Uterus (tissue), 4 donors: ENCODE data around the gene ARF6. TPM values are rescaled to one million over a fixed set of nuclear protein-coding genes. Genes with fewer than 3 reads are reported as not detected.
"Not testable (repeated sequence)": the region's sequence is repeated elsewhere in the genome, so short reads cannot be mapped to it uniquely, and the experiment has no call there.

Source experiments
- DNase-seq, 2 donors: peaks; one replicate each; pipeline ENCODE4 v3.0.0-alpha.2; 2019 to 2020
- H3K27ac ChIP-seq, 2 donors: fragments of 200-600 bp; sonication (generic); 1 replicate in 1 of 2; 2 replicates in 1 of 2; pipeline ENCODE4 v1.5.1; 2016 to 2018
- H3K27me3 ChIP-seq, 2 donors: fragments of 200-600 bp; sonication (generic); one replicate each; pipeline ENCODE4 v1.5.1; 2018 to 2019; ENCODE audit warnings: control low read depth in 1 of 2
- H3K36me3 ChIP-seq, 2 donors: fragments of 200-600 bp; sonication (generic); one replicate each; pipeline ENCODE4 v1.5.1; 2019; ENCODE audit warnings: control low read depth in 1 of 2
- H3K4me1 ChIP-seq, 2 donors: fragments of 200-600 bp; sonication (generic); one replicate each; pipeline ENCODE4 v1.5.1; 2018 to 2019; ENCODE audit warnings: control low read depth in 1 of 2
- H3K4me3 ChIP-seq, 2 donors: fragments of 200-600 bp; sonication (generic); 1 replicate in 1 of 2; 2 replicates in 1 of 2; pipeline ENCODE4 v1.5.1; 2018 to 2019; ENCODE audit warnings: mild to moderate bottlenecking in 1 of 2
- H3K9me3 ChIP-seq, 2 donors: fragments of 200-600 bp; sonication (generic); one replicate each; pipeline ENCODE4 v1.5.1; 2019; ENCODE audit warnings: control low read depth in 1 of 2
- POLR2A ChIP-seq, 2 donors: fragments of 450-650 bp; IDR thresholded peaks; one replicate each; pipeline ENCODE4 v1.6.1; 2016; ENCODE audit warnings: antibody characterized with exemption in 2 of 2, mild to moderate bottlenecking in 1 of 2, moderate library complexity in 1 of 2
- intact Hi-C: fragments of 100-400 bp; cut with DNase I; formaldehyde crosslinking; loops from one replicate; pipeline ENCODE4 v1.15.1; 2023; ENCODE audit warnings: low total_unique reads
- total RNA-seq, 4 donors: library from RNA; depleted of rRNA in 3 of 4; stranded (reverse); fragments of >200 nt in 3 of 4; gene quantifications; one replicate each; pipeline versions ENCODE4 v1.1.0 to v1.2.4, GENCODE V29; 2014 to 2023
- TF ChIP-seq, protein P1 (sequence below), 4 experiments: fragments of 200-600 bp in 2 of 4; fragments of 450-650 bp in 2 of 4; sonication (generic) in 2 of 4; IDR thresholded peaks; one replicate each; pipeline ENCODE4 v1.5.1; 2016 to 2019; ENCODE audit warnings: antibody characterized with exemption in 4 of 4, mild to moderate bottlenecking in 2 of 4, moderate library complexity in 1 of 4
- donor health status: DM: yes; HTN: yes; CAD: no.

Gene ARF6
- total RNA-seq, 4 donors from 2014 or later = 21.3 to 70.8 (median 36.1) TPM

DNA sequence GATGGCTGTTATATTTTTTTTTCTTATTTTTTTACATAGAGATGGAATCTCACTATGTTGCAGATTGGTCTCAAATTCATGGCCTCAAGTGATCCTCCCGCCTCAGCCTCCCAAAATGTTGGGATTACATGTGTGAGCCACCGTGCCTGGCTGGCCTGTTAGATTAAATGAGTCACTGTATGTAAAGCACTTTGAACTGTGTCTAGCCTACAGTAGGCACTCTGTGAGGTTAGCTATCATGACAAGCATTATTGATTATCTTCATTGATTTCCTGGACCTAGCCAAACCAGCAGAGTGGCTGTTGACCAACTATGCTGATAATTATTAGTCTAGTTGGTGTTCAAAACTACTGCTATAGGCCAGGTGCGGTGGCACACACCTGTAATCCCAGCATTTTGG is 42.6 kb downstream of the ARF6 start:
- DNase-seq = no peak
- Histone ChIP-seq H3K27me3 (no peaks in the 10 kb centered on the region), H3K9me3 (no peaks in the 10 kb centered on the region), H3K4me3 (no peak overlapping the region), H3K4me1 (no peaks in the 10 kb centered on the region), H3K36me3 (no peaks in the 10 kb centered on the region), H3K27ac (no peak overlapping the region)
- intact Hi-C loops = no loop called here
- TF ChIP-seq, protein P1, sequence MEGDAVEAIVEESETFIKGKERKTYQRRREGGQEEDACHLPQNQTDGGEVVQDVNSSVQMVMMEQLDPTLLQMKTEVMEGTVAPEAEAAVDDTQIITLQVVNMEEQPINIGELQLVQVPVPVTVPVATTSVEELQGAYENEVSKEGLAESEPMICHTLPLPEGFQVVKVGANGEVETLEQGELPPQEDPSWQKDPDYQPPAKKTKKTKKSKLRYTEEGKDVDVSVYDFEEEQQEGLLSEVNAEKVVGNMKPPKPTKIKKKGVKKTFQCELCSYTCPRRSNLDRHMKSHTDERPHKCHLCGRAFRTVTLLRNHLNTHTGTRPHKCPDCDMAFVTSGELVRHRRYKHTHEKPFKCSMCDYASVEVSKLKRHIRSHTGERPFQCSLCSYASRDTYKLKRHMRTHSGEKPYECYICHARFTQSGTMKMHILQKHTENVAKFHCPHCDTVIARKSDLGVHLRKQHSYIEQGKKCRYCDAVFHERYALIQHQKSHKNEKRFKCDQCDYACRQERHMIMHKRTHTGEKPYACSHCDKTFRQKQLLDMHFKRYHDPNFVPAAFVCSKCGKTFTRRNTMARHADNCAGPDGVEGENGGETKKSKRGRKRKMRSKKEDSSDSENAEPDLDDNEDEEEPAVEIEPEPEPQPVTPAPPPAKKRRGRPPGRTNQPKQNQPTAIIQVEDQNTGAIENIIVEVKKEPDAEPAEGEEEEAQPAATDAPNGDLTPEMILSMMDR (IDR thresholded peaks at IDR 0.05) = no peak
- no peak for TF ChIP-seq POLR2A (IDR thresholded peaks at IDR 0.05)

- H3K9me3 ChIP-seq, H3K4me1 ChIP-seq, intact Hi-C loops, H3K36me3 ChIP-seq, H3K4me3 ChIP-seq, H3K27ac ChIP-seq, DNase-seq, H3K27me3 ChIP-seq: not testable (repeated sequence)
Observed at GRCh38 chr14:49936246-49936645, 43.4 kb downstream of the ARF6 start.

- DNase-seq, intact Hi-C loops, H3K4me1 ChIP-seq, H3K27ac ChIP-seq, H3K4me3 ChIP-seq, H3K27me3 ChIP-seq, H3K9me3 ChIP-seq, H3K36me3 ChIP-seq: not testable (repeated sequence)
Observed at GRCh38 chr14:49936882-49937281, 44.0 kb downstream of the ARF6 start.

DNA sequence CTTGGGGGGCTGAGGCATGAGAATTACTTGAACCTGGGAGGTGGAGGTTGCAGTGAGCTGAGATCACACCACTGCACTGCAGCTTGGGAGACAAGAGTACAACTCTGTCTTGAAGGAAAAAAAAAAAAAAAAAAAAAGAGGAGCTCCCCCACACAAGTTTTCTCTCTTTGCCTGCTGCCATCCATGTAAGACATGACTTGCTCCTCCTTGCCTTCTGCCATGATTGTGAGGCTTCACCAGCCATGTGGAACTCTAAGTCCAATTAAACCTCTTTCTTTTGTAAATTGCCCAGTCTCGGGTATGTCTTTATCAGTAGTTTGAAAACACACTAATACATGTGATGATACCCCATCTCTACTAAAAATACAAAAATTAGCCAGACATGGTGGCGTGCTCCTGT is 46.3 kb downstream of the ARF6 start:
- H3K27me3 ChIP-seq, intact Hi-C loops, H3K9me3 ChIP-seq, H3K4me1 ChIP-seq, H3K27ac ChIP-seq, H3K4me3 ChIP-seq, H3K36me3 ChIP-seq, DNase-seq: not testable (repeated sequence)

DNA sequence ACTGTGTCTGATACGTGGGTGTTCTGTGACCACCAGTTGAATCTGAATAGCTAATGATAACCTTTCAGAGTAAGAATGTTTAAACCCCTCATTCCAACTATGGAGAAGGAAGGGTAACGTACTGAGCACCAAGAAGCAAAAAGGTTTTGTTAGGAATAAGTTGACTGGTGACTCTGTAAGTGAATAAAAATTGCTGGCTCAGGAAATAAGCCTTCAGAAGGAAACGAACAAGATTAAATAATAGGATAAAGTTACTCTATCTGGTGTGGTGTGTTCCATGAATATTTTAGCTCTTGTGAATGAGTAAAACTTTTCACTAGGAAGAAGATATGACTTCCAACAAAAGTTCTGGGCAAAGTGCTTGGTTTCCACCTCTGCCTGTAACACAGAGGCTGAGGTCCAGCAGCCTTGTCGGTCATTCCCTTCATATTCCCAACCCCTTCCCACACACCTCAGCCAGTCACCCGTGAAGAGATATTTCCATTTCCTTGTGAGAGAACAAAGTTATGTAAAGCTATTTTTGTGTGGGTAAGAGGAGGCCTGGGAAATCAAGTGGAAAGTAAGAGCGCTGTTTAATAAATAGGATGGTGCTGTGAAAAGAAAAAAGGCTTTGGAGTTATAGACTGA is 47.1 kb downstream of the ARF6 start:
- Histone ChIP-seq H3K4me1 (no peaks in the 10 kb centered on the region), H3K27ac (no peak overlapping the region), H3K9me3 (no peaks in the 10 kb centered on the region), H3K36me3 (no peaks in the 10 kb centered on the region), H3K27me3 (no peaks in the 10 kb centered on the region), H3K4me3 (no peak overlapping the region)
- no peak for TF ChIP-seq POLR2A (IDR thresholded peaks at IDR 0.05)
- TF ChIP-seq, protein P1 (IDR thresholded peaks at IDR 0.05) = no peak
- intact Hi-C loops = no loop called here
- DNase-seq = no peak

DNA sequence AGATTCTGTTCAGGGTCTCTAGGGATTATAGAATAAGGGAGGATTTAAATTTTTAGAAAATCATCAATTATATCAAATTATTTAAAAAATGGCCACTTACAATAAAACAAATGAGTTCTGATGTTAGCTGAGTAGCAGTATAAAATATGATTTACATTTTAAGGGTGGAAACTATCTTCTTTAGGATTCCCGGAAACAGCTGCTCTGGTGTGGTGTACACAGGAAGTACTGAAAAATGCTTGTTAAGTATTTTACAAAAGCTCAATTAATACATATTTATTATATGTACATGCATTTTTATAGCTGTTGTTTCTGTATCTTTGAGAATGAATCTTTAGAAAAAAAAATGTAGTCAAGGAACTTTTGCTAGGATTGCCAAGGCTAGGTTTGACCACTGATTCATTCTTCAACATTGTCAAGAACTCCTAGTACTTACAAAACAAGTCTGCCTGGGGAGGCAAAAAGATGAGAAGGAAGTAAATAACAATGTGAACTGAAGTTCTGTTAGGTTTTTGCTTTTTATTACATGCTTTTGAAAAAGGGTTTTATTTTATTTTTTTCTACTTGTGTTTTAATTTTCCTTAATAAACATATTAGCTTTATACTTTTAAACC is 48.0 kb downstream of the ARF6 start:
- no peak for DNase-seq
- no peak overlapping the region for H3K27ac ChIP-seq
- intact Hi-C loops = no loop called here
- TF ChIP-seq, protein P1 (IDR thresholded peaks at IDR 0.05) = no peak
- TF ChIP-seq POLR2A (IDR thresholded peaks at IDR 0.05) = no peak
- no peaks in the 10 kb centered on the region for H3K27me3 ChIP-seq
- no peaks in the 10 kb centered on the region for H3K9me3 ChIP-seq
- no peaks in the 10 kb centered on the region for H3K4me1 ChIP-seq
- H3K36me3 ChIP-seq = no peaks in the 10 kb centered on the region
- no peak overlapping the region for H3K4me3 ChIP-seq

GRCh38 chr14:49942090-49942489 is 49.2 kb downstream of the ARF6 start:
- DNase-seq = no peak
- intact Hi-C loops = no loop called here
- Histone ChIP-seq H3K36me3 (no peaks in the 10 kb centered on the region), H3K4me3 (no peak overlapping the region), H3K27me3 (no peaks in the 10 kb centered on the region), H3K9me3 (no peaks in the 10 kb centered on the region), H3K27ac (no peak overlapping the region), H3K4me1 (no peaks in the 10 kb centered on the region)
- TF ChIP-seq, protein P1 (IDR thresholded peaks at IDR 0.05) = no peak
- no peak for TF ChIP-seq POLR2A (IDR thresholded peaks at IDR 0.05)
